Epidermal melanocyte (primary cell): ENCODE measurements around the gene CIZ1.

Experiments used
- DNase-seq: peaks from one replicate; pipeline ENCODE4 v3.0.0; 2011; ENCODE audit warnings: low spot score; ENCODE audit not compliant: insufficient read length

Gene CIZ1

GRCh38 chr9:128214571-128215490, 23.5 kb upstream of the CIZ1 start:
- DNase-seq = peak; percentile 14

- no peak for DNase-seq
These were observed 22.6 kb upstream of the CIZ1 start for GRCh38 chr9:128213746-128214497.

- no peak for DNase-seq
These were observed 20.6 kb upstream of the CIZ1 start for GRCh38 chr9:128211981-128212281.

GRCh38 chr9:128211186-128211980, 20.0 kb upstream of the CIZ1 start:
- DNase-seq = no peak

- no peak for DNase-seq
These were observed 17.7 kb upstream of the CIZ1 start for GRCh38 chr9:128208946-128209669.

GRCh38 chr9:128208386-128208785, 17.0 kb upstream of the CIZ1 start:
- no peak for DNase-seq

- no peak for DNase-seq
These were observed 15.8 kb upstream of the CIZ1 start for GRCh38 chr9:128206916-128207910.

- DNase-seq = no peak
These were observed 15.1 kb upstream of the CIZ1 start for GRCh38 chr9:128206484-128206883.

- no peak for DNase-seq
These were observed 14.0 kb upstream of the CIZ1 start for GRCh38 chr9:128205296-128205944.

- DNase-seq = peak; percentile 15
These were observed 13.5 kb upstream of the CIZ1 start for GRCh38 chr9:128204858-128205257.

- DNase-seq = no peak
These were observed 12.6 kb upstream of the CIZ1 start for GRCh38 chr9:128203707-128204551.

GRCh38 chr9:128203024-128203706, 11.8 kb upstream of the CIZ1 start, which contains the start of gene DNM1:
DNM1 (plus strand) TSS chr9:128203379; CDS start chr9:128203471, 92 bp downstream.
- peak; percentile 94 for DNase-seq

GRCh38 chr9:128202648-128203023, 11.3 kb upstream of the CIZ1 start:
- no peak for DNase-seq

GRCh38 chr9:128201441-128202369, 10.3 kb upstream of the CIZ1 start:
- DNase-seq = no peak

- DNase-seq = no peak
These were observed 2.2 kb upstream of the CIZ1 start for GRCh38 chr9:128193469-128194096.
